ENCODE measurements around the gene RAB10. TPM values are rescaled to one million over a fixed set of nuclear protein-coding genes. Genes with fewer than 3 reads are reported as not detected.

Gene RAB10
- total and polyA plus RNA-seq, 9 of the 15 experiments (the other 6 are each of a cell fraction or from before 2014, with no cell fraction given): 25.1 to 214 (median 157) TPM

DNA sequence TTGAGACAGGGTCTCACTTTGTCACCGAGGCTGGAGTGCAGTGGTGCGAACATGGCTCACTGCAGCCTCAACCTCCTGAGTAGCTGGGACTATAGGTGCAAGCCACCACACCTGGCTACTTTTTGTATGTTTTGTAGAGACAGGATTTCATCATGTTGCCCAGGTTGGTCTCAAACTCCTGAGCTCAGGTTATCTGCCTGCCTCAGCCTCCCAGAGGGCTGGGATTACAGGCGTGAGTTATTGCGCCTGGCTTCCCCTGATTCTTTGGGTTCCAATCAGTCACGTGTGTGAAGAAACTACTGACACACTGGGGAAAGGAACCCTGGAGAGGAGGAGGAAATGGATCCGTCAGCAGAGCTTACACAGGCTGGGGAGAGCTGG, 22.3 kb upstream of the RAB10 start (continued):
- TF ChIP-seq, protein P1, sequence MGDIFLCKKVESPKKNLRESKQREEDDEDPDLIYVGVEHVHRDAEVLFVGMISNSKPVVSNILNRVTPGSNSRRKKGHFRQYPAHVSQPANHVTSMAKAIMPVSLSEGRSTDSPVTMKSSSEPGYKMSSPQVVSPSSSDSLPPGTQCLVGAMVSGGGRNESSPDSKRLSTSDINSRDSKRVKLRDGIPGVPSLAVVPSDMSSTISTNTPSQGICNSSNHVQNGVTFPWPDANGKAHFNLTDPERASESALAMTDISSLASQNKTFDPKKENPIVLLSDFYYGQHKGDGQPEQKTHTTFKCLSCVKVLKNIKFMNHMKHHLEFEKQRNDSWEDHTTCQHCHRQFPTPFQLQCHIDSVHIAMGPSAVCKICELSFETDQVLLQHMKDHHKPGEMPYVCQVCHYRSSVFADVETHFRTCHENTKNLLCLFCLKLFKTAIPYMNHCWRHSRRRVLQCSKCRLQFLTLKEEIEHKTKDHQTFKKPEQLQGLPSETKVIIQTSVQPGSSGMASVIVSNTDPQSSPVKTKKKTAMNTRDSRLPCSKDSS (IDR thresholded peaks at IDR 0.05; ENCODE audit: low read depth, partially characterized antibody): no peak
- TF ChIP-seq ZNF217 (CRISPR knock-in tag; IDR thresholded peaks at IDR 0.05) (no peak), MAFK (IDR thresholded peaks at IDR 0.05; ENCODE audit: low read length) (no peak), IFI16 (CRISPR knock-in tag; IDR thresholded peaks at IDR 0.05) (no peak), FOXP4 (CRISPR knock-in tag; IDR thresholded peaks at IDR 0.05; ENCODE audit: borderline replicate concordance) (no peak), MYBL2 (IDR thresholded peaks at IDR 0.05; ENCODE audit: low read depth) (no peak), MYBL2 (CRISPR knock-in tag; IDR thresholded peaks at IDR 0.05; ENCODE audit: borderline replicate concordance) (no peak), CBX8 (IDR thresholded peaks at IDR 0.05; ENCODE audit: borderline replicate concordance, extremely low read depth, low read depth, low read length, poor library complexity, severe bottlenecking) (no peak), ZC3H4 (CRISPR knock-in tag; IDR thresholded peaks at IDR 0.05; ENCODE audit: borderline replicate concordance) (no peak), FOXK2 (conservative IDR thresholded peaks at IDR 0.05 in 1 of 2, IDR thresholded peaks at IDR 0.05 in 1 of 2; ENCODE audit: low read depth in 2 of 2) (no peak), BACH1 (tag; IDR thresholded peaks at IDR 0.05) (no peak), GABPB2 (CRISPR knock-in tag; conservative IDR thresholded peaks at IDR 0.05) (no peak), SREBF1 (IDR thresholded peaks at IDR 0.05; ENCODE audit: borderline replicate concordance, low read depth, low read length) (no peak), TAL1 (IDR thresholded peaks at IDR 0.05) (peak; percentile 40; the same call in 1 of the 2 replicates), CREB3 (tag; conservative IDR thresholded peaks at IDR 0.05; ENCODE audit: low read depth) (no peak), PKNOX1 (IDR thresholded peaks at IDR 0.05) (peak; percentile 31; the same call in 1 of the 2 replicates), RFX7 (CRISPR knock-in tag; IDR thresholded peaks at IDR 0.05) (no peak)
- TF ChIP-seq, protein P2, sequence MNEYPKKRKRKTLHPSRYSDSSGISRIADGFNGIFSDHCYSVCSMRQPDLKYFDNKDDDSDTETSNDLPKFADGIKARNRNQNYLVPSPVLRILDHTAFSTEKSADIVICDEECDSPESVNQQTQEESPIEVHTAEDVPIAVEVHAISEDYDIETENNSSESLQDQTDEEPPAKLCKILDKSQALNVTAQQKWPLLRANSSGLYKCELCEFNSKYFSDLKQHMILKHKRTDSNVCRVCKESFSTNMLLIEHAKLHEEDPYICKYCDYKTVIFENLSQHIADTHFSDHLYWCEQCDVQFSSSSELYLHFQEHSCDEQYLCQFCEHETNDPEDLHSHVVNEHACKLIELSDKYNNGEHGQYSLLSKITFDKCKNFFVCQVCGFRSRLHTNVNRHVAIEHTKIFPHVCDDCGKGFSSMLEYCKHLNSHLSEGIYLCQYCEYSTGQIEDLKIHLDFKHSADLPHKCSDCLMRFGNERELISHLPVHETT (CRISPR knock-in tag; conservative IDR thresholded peaks at IDR 0.05 in 1 of 2, IDR thresholded peaks at IDR 0.05 in 1 of 2): no peak
